B cell (primary cell): ENCODE results near the gene ZBTB40. TPM values are rescaled to one million over a fixed set of nuclear protein-coding genes. Genes with fewer than 3 reads are reported as not detected.

ENCODE experiments used
- ATAC-seq: fragments of 200-7000 bp; cut with Tn5 transposase; one replicate; pipeline ENCODE4 v1.10.0; 2021; ENCODE audit warnings: low read depth, mild to moderate bottlenecking, moderate number of reproducible peaks, moderate library complexity
- CTCF ChIA-PET: fragments of 350-600 bp; sonication (Branson Sonifier 250); formaldehyde crosslinking; loops from one replicate; lab custom pipeline; 2021; ENCODE audit warnings: antibody characterized with exemption, inconsistent platforms; lab: Charles Lee
- POLR2A ChIA-PET: fragments of 350-600 bp; sonication (Branson Sonifier 250); formaldehyde crosslinking; loops from one replicate; lab custom pipeline; 2021; ENCODE audit warnings: antibody characterized with exemption; lab: Charles Lee
- DNase-seq: peaks from one replicate; pipeline ENCODE4 v3.0.0; 2013
- H2AFZ ChIP-seq: 2 replicates; pipeline ENCODE4 v1.6.1; 2012; ENCODE audit warnings: mild to moderate bottlenecking, low read depth, low read length; ENCODE audit not compliant: insufficient read depth, poor library complexity, severe bottlenecking
- H3K27ac ChIP-seq, 2 donors: 1 replicate in 1 of 2; 2 replicates in 1 of 2; pipeline ENCODE4 v1.5.1; 2012 to 2013; ENCODE audit warnings: low read length in 2 of 2, mild to moderate bottlenecking in 2 of 2, moderate library complexity in 1 of 2
- H3K27me3 ChIP-seq, 4 experiments: fragments of 200-600 bp in 1 of 4; sonication (generic) in 1 of 4; replicated peaks in 1 of 4; 1 replicate in 2 of 4; 2 replicates in 2 of 4; pipeline versions ENCODE4 v1.6.1 to v1.7.0; 2013 to 2016; ENCODE audit warnings: low read length in 3 of 4, mild to moderate bottlenecking in 2 of 4, mixed read lengths in 1 of 4, moderate library complexity in 1 of 4; ENCODE audit not compliant: insufficient read depth in 4 of 4, control insufficient read depth in 3 of 4; ENCODE audit errors: control extremely low read depth in 1 of 4
- H3K36me3 ChIP-seq, 2 experiments: replicated peaks in 1 of 2; 1 replicate in 1 of 2; 2 replicates in 1 of 2; pipeline versions ENCODE4 v1.6.1 to v1.7.1; 2013; ENCODE audit warnings: low read length in 1 of 2; ENCODE audit not compliant: insufficient read depth in 2 of 2, control insufficient read depth in 1 of 2; ENCODE audit errors: control extremely low read depth in 1 of 2, extremely low read depth in 1 of 2
- H3K4me1 ChIP-seq, 2 donors: fragments of 200-600 bp in 1 of 2; sonication (generic) in 1 of 2; 1 replicate in 1 of 2; 2 replicates in 1 of 2; pipeline versions ENCODE4 v1.5.1 to v1.6.1; 2013 to 2017; ENCODE audit warnings: low read length in 2 of 2; ENCODE audit not compliant: control insufficient read depth in 2 of 2, insufficient read depth in 2 of 2
- H3K4me2 ChIP-seq: replicated peaks from 2 replicates; pipeline ENCODE3; 2012; ENCODE audit warnings: mild to moderate bottlenecking, low read depth, low read length; ENCODE audit not compliant: poor library complexity, severe bottlenecking
- H3K4me3 ChIP-seq, 5 experiments: fragments of 200-600 bp in 1 of 5; sonication (generic) in 1 of 5; 1 replicate in 3 of 5; 2 replicates in 2 of 5; pipeline versions ENCODE4 v1.5.1 to v1.7.0; 2011 to 2016; ENCODE audit warnings: low read length in 4 of 5, mild to moderate bottlenecking in 4 of 5, low read depth in 2 of 5, control low read depth in 1 of 5, moderate library complexity in 1 of 5; ENCODE audit not compliant: insufficient read depth in 1 of 5; ENCODE audit errors: control extremely low read depth in 1 of 5, extremely low read depth in 1 of 5
- H3K79me2 ChIP-seq: fragments of 200-600 bp; sonication (generic); one replicate; pipeline ENCODE4 v1.6.0; 2016; ENCODE audit warnings: low read length; ENCODE audit not compliant: control insufficient read depth, insufficient read depth
- H3K9ac ChIP-seq: fragments of 200-600 bp; sonication (generic); 2 replicates; pipeline ENCODE4 v1.6.1; 2017; ENCODE audit warnings: mild to moderate bottlenecking, low read length, moderate library complexity
- H3K9me3 ChIP-seq, 3 donors: one replicate each; pipeline versions ENCODE4 v1.6.1 to v1.7.1; 2013; ENCODE audit warnings: low read length in 2 of 3; ENCODE audit not compliant: control insufficient read depth in 2 of 3, insufficient read depth in 1 of 3; ENCODE audit errors: control extremely low read depth in 1 of 3
- H4K20me1 ChIP-seq: 2 replicates; pipeline ENCODE4 v1.6.0; 2012; ENCODE audit warnings: mild to moderate bottlenecking, low read length; ENCODE audit not compliant: insufficient read depth, control insufficient read depth, poor library complexity, severe bottlenecking
- H3K27ac Mint-ChIP-seq: one replicate; pipeline ENCODE4 v1.8.0; 2021; ENCODE audit warnings: mixed read lengths
- H3K27me3 Mint-ChIP-seq: one replicate; pipeline ENCODE4 v1.8.0; 2021; ENCODE audit warnings: mixed read lengths
- H3K4me1 Mint-ChIP-seq: one replicate; pipeline ENCODE4 v1.8.0; 2021; ENCODE audit warnings: mixed read lengths
- H3K4me3 Mint-ChIP-seq: one replicate; pipeline ENCODE4 v1.8.0; 2021; ENCODE audit warnings: mixed read lengths
- H3K9me3 Mint-ChIP-seq: one replicate; pipeline ENCODE4 v1.8.0; 2022; ENCODE audit warnings: mixed read lengths; ENCODE audit not compliant: insufficient read depth
- EZH2 ChIP-seq: IDR thresholded peaks from 2 replicates; pipeline ENCODE4 v1.6.1; 2012; ENCODE audit warnings: borderline replicate concordance, low read depth, mild to moderate bottlenecking, moderate library complexity, low read length; ENCODE audit not compliant: insufficient read depth, poor library complexity, severe bottlenecking
- WGBS: methylation state at CpG from one replicate; pipeline ENCODE4 v1.1.5; 2013; ENCODE audit warnings: missing lambda C conversion rate; ENCODE audit not compliant: insufficient coverage; 5-methylcytosine and 5-hydroxymethylcytosine counted together
- intact Hi-C: fragments of 100-400 bp; cut with micrococcal nuclease; formaldehyde crosslinking; loops from one replicate; pipeline ENCODE4 v1.10.0; 2022
- polyA plus RNA-seq: library from polyadenylated mRNA; depleted of rRNA; stranded (reverse); fragments of >200 nt; gene quantifications from 2 replicates; pipeline ENCODE4 v1.2.3, GENCODE V29; 2012
- total RNA-seq, 2 donors: library from RNA; stranded (reverse); fragments of 120-200 nt in 1 of 2; gene quantifications; 1 replicate in 1 of 2; 2 replicates in 1 of 2; pipeline versions ENCODE4 v1.2.3 to v1.2.4, GENCODE V29; 2013 to 2022
- TF ChIP-seq, protein P1 (sequence below): fragments of 200-600 bp; IDR thresholded peaks from one replicate; pipeline ENCODE4 v1.8.0; 2022; ENCODE audit warnings: antibody characterized with exemption, mild to moderate bottlenecking

The ZBTB40 gene
- total and polyA plus RNA-seq, 2 donors (not counting 1 experiment from before 2014, with no cell fraction given): 30.9 to 51.9 TPM

DNA sequence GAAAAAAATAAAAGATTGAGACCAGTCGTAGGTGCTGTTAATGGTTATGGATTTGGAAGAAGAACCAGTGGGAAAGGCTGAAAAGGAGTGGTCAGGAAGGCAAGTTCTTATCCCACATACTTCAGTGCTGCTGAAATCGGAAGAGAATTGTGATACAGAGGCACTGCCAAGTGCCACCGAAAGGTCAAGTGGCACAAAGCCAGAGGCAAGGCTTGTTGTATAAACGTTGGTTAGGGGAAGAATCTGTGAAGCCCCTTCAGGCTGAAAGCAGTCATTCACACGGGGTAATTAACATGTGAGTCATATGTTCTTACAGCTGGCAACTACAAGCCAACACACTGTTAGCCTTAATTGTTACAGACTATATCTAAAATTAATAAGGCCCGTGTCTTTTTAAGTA, 48.8 kb downstream of the ZBTB40 start:
- CTCF ChIA-PET: no interaction called here
- H3K4me3 Mint-ChIP-seq: no peak overlapping the region
- no peak for ATAC-seq

DNA sequence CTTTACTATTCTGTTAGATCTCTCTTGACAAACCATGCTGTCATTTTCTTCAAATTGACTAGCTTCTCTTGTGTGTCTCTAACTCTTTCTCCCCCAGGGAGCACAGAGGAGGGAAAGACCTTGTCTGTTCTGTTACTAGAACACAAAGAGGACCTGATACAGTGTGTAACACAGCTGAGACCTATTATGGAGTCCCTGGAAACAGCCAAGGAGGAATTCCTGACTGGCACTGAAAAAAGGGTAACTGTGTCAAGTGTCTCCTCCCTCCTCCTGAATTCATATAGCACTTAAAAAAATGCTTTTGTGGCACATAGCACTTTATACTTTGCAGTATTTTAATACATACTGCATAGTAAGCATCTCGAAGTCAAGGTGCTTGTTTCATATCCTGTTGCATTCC, 50.6 kb downstream of the ZBTB40 start:
- no peaks in the 10 kb centered on the region for H3K9me3 ChIP-seq
- no peak overlapping the region for H3K27ac Mint-ChIP-seq

More for the DNA sequence above, 48.8 kb downstream of the ZBTB40 start:
- no peak for DNase-seq
- no peaks in the 10 kb centered on the region for H3K9me3 Mint-ChIP-seq
- POLR2A ChIA-PET: no interaction called here
- peaks cover 0 to 29% of the 10 kb centered on the region in 2 experiments for H3K36me3 ChIP-seq
- no peak overlapping the region for H3K27ac Mint-ChIP-seq
- intact Hi-C loops: no loop called here
- H3K4me3 ChIP-seq: no peak overlapping the region
- H2AFZ ChIP-seq: no peak overlapping the region
- peaks cover 4% of the 10 kb centered on the region for H3K79me2 ChIP-seq
- H4K20me1 ChIP-seq: no peaks in the 10 kb centered on the region
- no peaks in the 10 kb centered on the region for H3K27me3 ChIP-seq
- H3K4me1 ChIP-seq: no peaks in the 10 kb centered on the region
- TF ChIP-seq EZH2: no peak
- TF ChIP-seq, protein P1, sequence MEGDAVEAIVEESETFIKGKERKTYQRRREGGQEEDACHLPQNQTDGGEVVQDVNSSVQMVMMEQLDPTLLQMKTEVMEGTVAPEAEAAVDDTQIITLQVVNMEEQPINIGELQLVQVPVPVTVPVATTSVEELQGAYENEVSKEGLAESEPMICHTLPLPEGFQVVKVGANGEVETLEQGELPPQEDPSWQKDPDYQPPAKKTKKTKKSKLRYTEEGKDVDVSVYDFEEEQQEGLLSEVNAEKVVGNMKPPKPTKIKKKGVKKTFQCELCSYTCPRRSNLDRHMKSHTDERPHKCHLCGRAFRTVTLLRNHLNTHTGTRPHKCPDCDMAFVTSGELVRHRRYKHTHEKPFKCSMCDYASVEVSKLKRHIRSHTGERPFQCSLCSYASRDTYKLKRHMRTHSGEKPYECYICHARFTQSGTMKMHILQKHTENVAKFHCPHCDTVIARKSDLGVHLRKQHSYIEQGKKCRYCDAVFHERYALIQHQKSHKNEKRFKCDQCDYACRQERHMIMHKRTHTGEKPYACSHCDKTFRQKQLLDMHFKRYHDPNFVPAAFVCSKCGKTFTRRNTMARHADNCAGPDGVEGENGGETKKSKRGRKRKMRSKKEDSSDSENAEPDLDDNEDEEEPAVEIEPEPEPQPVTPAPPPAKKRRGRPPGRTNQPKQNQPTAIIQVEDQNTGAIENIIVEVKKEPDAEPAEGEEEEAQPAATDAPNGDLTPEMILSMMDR: no peak
- H3K4me1 Mint-ChIP-seq: no peaks in the 10 kb centered on the region
- H3K9me3 ChIP-seq: no peaks in the 10 kb centered on the region
- H3K4me2 ChIP-seq: no peak overlapping the region
- 100% methylated on average over 1 of the region's 6 CpGs for WGBS
- no peak overlapping the region for H3K27ac ChIP-seq
- H3K9ac ChIP-seq: no peak overlapping the region
- no peaks in the 10 kb centered on the region for H3K27me3 Mint-ChIP-seq

More for the DNA sequence above, 50.6 kb downstream of the ZBTB40 start:
- DNase-seq (no peak), ATAC-seq (no peak)
- Histone ChIP-seq H3K4me1 (no peaks in the 10 kb centered on the region), H3K9ac (no peak overlapping the region), H2AFZ (no peak overlapping the region), H3K36me3 (peaks cover 0 to 34% of the 10 kb centered on the region in 2 experiments), H3K79me2 (peaks cover 4% of the 10 kb centered on the region), H3K4me2 (no peak overlapping the region), H4K20me1 (no peaks in the 10 kb centered on the region), H3K27me3 (no peaks in the 10 kb centered on the region), H3K4me3 (no peak overlapping the region), H3K27ac (no peak overlapping the region)
- POLR2A ChIA-PET: no interaction called here
- CTCF ChIA-PET: no interaction called here
- H3K4me1 Mint-ChIP-seq: no peaks in the 10 kb centered on the region
- no peak overlapping the region for H3K4me3 Mint-ChIP-seq
- TF ChIP-seq EZH2: no peak
- TF ChIP-seq, protein P1: no peak
- intact Hi-C loops: no loop called here
- no peaks in the 10 kb centered on the region for H3K27me3 Mint-ChIP-seq
- H3K9me3 Mint-ChIP-seq: no peaks in the 10 kb centered on the region
- 83% methylated on average over 1 of the region's 1 CpG for WGBS
